WTC11 (cell line): Measurements from ENCODE around the gene ADD2. TPM values are rescaled to one million over a fixed set of nuclear protein-coding genes. Genes with fewer than 3 reads are reported as not detected.

Source experiments
- ATAC-seq: fragments of 200-7000 bp; cut with Tn5 transposase; 2 replicates; pipeline ENCODE4 v1.10.0; 2021; ENCODE audit warnings: mild to moderate bottlenecking, moderate library complexity
- CTCF ChIA-PET: fragments of 300-600 bp; sonication (Branson Sonifier 250); formaldehyde crosslinking; loops from one replicate; lab custom pipeline; 2021; ENCODE audit warnings: antibody characterized with exemption; lab: Charles Lee
- POLR2A ChIA-PET: fragments of 350-600 bp; sonication (Branson Sonifier 250); formaldehyde crosslinking; loops from one replicate; lab custom pipeline; 2021; ENCODE audit warnings: antibody characterized with exemption; lab: Charles Lee
- DNase-seq: peaks from one replicate; pipeline ENCODE4 v3.0.0; 2021; ENCODE audit warnings: low spot score
- H3K27ac Mint-ChIP-seq: 2 replicates; pipeline ENCODE4 v1.8.0; 2021; ENCODE audit warnings: mixed read lengths
- H3K27me3 Mint-ChIP-seq: 2 replicates; pipeline ENCODE4 v1.8.0; 2021; ENCODE audit warnings: low read depth, mild to moderate bottlenecking, moderate library complexity, mixed read lengths
- H3K36me3 Mint-ChIP-seq: 2 replicates; pipeline ENCODE4 v1.8.0; 2021; ENCODE audit warnings: mixed read lengths
- H3K4me1 Mint-ChIP-seq: 2 replicates; pipeline ENCODE4 v1.8.0; 2022; ENCODE audit warnings: mixed read lengths
- H3K4me3 Mint-ChIP-seq: 2 replicates; pipeline ENCODE4 v1.8.0; 2021; ENCODE audit warnings: mild to moderate bottlenecking, moderate library complexity, mixed read lengths
- H3K9me3 Mint-ChIP-seq: 2 replicates; pipeline ENCODE4 v1.8.0; 2021; ENCODE audit warnings: mixed read lengths
- ATF1 ChIP-seq: sonication (generic); formaldehyde crosslinking; IDR thresholded peaks from 2 replicates; pipeline ENCODE4 v1.8.1; 2023; ENCODE audit warnings: mild to moderate bottlenecking, moderate library complexity, missing genetic modification reagents
- CBFB ChIP-seq: sonication (generic); formaldehyde crosslinking; IDR thresholded peaks from 2 replicates; pipeline ENCODE4 v1.8.1; 2022; ENCODE audit warnings: mild to moderate bottlenecking, low read depth, missing genetic modification reagents
- E2F5 ChIP-seq: sonication (generic); formaldehyde crosslinking; IDR thresholded peaks from 2 replicates; pipeline ENCODE4 v1.8.1; 2022; ENCODE audit warnings: mild to moderate bottlenecking, moderate library complexity, missing genetic modification reagents
- ELF4 ChIP-seq: sonication (generic); formaldehyde crosslinking; IDR thresholded peaks from 2 replicates; pipeline ENCODE4 v1.8.1; 2022; ENCODE audit warnings: low read depth, mild to moderate bottlenecking, moderate library complexity, missing genetic modification reagents
- FOXJ3 ChIP-seq: sonication (generic); formaldehyde crosslinking; IDR thresholded peaks from 2 replicates; pipeline ENCODE4 v1.9.0; 2021; ENCODE audit warnings: missing genetic modification reagents, mild to moderate bottlenecking, borderline replicate concordance
- FOXK1 ChIP-seq: sonication (generic); formaldehyde crosslinking; IDR thresholded peaks from 2 replicates; pipeline ENCODE4 v1.8.0; 2022; ENCODE audit warnings: mild to moderate bottlenecking, moderate library complexity, missing genetic modification reagents
- FOXP1 ChIP-seq: sonication (generic); formaldehyde crosslinking; IDR thresholded peaks from 2 replicates; pipeline ENCODE4 v1.8.0; 2022; ENCODE audit warnings: missing genetic modification reagents, mild to moderate bottlenecking, moderate library complexity, borderline replicate concordance
- GTF2I ChIP-seq: fragments of 250-450 bp; sonication (Bioruptor Pico); conservative IDR thresholded peaks from 2 replicates; pipeline ENCODE4 v1.4.0; 2021; ENCODE audit warnings: mild to moderate bottlenecking
- MAX ChIP-seq: sonication (generic); formaldehyde crosslinking; IDR thresholded peaks from 2 replicates; pipeline ENCODE4 v1.8.0; 2022; ENCODE audit warnings: mild to moderate bottlenecking, missing genetic modification reagents
- NR2C2 ChIP-seq: sonication (generic); formaldehyde crosslinking; IDR thresholded peaks from 2 replicates; pipeline ENCODE4 v1.8.0; 2022; ENCODE audit warnings: mild to moderate bottlenecking, missing genetic modification reagents
- PRDM15 ChIP-seq: sonication (generic); formaldehyde crosslinking; IDR thresholded peaks from 2 replicates; pipeline ENCODE4 v1.8.0; 2022; ENCODE audit warnings: missing genetic modification reagents
- SP1 ChIP-seq: sonication (generic); formaldehyde crosslinking; conservative IDR thresholded peaks from 2 replicates; pipeline ENCODE4 v1.8.1; 2022; ENCODE audit warnings: missing genetic modification reagents
- ZNF317 ChIP-seq: sonication (generic); formaldehyde crosslinking; IDR thresholded peaks from 2 replicates; pipeline ENCODE4 v1.8.1; 2023; ENCODE audit warnings: low read depth, mild to moderate bottlenecking, moderate library complexity, missing genetic modification reagents, borderline replicate concordance
- ZNF423 ChIP-seq: fragments of 250-450 bp; sonication (Bioruptor Pico); IDR thresholded peaks from 2 replicates; pipeline ENCODE4 v2.1.2; 2022; ENCODE audit warnings: mild to moderate bottlenecking, moderate library complexity
- ZNF425 ChIP-seq: fragments of 250-450 bp; sonication (Bioruptor Pico); conservative IDR thresholded peaks from 2 replicates; pipeline ENCODE4 v1.9.0; 2021; ENCODE audit warnings: mild to moderate bottlenecking
- total RNA-seq: library from RNA; stranded (reverse); gene quantifications from 3 replicates; pipeline ENCODE4 v1.2.3, GENCODE V29; 2021
- TF ChIP-seq, protein P1 (sequence below): fragments of 250-450 bp; sonication (Bioruptor Pico); IDR thresholded peaks from 2 replicates; pipeline ENCODE4 v1.9.0; 2021; ENCODE audit warnings: mild to moderate bottlenecking, borderline replicate concordance
- TF ChIP-seq, protein P2 (sequence below): sonication (generic); formaldehyde crosslinking; IDR thresholded peaks from 2 replicates; pipeline ENCODE4 v1.8.1; 2023; ENCODE audit warnings: mild to moderate bottlenecking, missing genetic modification reagents

ADD2 gene
- total RNA-seq, 1 experiment from 2014 or later, result 196 TPM

GRCh38 chr2:70633508-70633907 is 134.5 kb downstream of the ADD2 start:
- peaks cover 14% of the 10 kb centered on the region for H3K27me3 Mint-ChIP-seq
- H3K4me3 Mint-ChIP-seq, result no peak overlapping the region
- POLR2A ChIA-PET, result no interaction called here
- H3K36me3 Mint-ChIP-seq, result peaks cover 23% of the 10 kb centered on the region
- peaks cover 44% of the 10 kb centered on the region for H3K9me3 Mint-ChIP-seq
- DNase-seq (no peak), ATAC-seq (no peak)
- H3K4me1 Mint-ChIP-seq, result peaks cover 26% of the 10 kb centered on the region
- H3K27ac Mint-ChIP-seq, result no peak overlapping the region
- no peak for TF ChIP-seq ELF4 (CRISPR knock-in tag)
- TF ChIP-seq ATF1 (CRISPR knock-in tag), result no peak
- TF ChIP-seq GTF2I, result no peak
- TF ChIP-seq PRDM15, result no peak
- no peak for TF ChIP-seq ZNF425
- CTCF ChIA-PET, result interaction anchor here (0.9 to 1.3 kb wide), 3 partner anchors 10 to 16 kb away, joined by 3 to 4 read pairs (median 3); no protein-coding TSS in a partner anchor

- Mint-ChIP-seq H3K27ac (no peak overlapping the region), H3K36me3 (peaks cover 23% of the 10 kb centered on the region), H3K27me3 (peaks cover 14% of the 10 kb centered on the region), H3K4me1 (peaks cover 26% of the 10 kb centered on the region), H3K9me3 (peaks cover 46% of the 10 kb centered on the region), H3K4me3 (no peak overlapping the region)
- no peak for ATAC-seq
- ChIA-PET POLR2A (no interaction called here), CTCF (interaction anchor here (0.9 to 1.3 kb wide), 2 partner anchors 10 to 15 kb away, joined by 3 to 4 read pairs; no protein-coding TSS in a partner anchor)
- DNase-seq, result no peak
- TF ChIP-seq, protein P1, sequence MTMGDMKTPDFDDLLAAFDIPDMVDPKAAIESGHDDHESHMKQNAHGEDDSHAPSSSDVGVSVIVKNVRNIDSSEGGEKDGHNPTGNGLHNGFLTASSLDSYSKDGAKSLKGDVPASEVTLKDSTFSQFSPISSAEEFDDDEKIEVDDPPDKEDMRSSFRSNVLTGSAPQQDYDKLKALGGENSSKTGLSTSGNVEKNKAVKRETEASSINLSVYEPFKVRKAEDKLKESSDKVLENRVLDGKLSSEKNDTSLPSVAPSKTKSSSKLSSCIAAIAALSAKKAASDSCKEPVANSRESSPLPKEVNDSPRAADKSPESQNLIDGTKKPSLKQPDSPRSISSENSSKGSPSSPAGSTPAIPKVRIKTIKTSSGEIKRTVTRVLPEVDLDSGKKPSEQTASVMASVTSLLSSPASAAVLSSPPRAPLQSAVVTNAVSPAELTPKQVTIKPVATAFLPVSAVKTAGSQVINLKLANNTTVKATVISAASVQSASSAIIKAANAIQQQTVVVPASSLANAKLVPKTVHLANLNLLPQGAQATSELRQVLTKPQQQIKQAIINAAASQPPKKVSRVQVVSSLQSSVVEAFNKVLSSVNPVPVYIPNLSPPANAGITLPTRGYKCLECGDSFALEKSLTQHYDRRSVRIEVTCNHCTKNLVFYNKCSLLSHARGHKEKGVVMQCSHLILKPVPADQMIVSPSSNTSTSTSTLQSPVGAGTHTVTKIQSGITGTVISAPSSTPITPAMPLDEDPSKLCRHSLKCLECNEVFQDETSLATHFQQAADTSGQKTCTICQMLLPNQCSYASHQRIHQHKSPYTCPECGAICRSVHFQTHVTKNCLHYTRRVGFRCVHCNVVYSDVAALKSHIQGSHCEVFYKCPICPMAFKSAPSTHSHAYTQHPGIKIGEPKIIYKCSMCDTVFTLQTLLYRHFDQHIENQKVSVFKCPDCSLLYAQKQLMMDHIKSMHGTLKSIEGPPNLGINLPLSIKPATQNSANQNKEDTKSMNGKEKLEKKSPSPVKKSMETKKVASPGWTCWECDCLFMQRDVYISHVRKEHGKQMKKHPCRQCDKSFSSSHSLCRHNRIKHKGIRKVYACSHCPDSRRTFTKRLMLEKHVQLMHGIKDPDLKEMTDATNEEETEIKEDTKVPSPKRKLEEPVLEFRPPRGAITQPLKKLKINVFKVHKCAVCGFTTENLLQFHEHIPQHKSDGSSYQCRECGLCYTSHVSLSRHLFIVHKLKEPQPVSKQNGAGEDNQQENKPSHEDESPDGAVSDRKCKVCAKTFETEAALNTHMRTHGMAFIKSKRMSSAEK (CRISPR knock-in tag), result no peak
- TF ChIP-seq FOXK1 (CRISPR knock-in tag) (no peak), MAX (CRISPR knock-in tag) (no peak), CBFB (no peak), E2F5 (no peak), ZNF423 (CRISPR knock-in tag) (no peak), SP1 (CRISPR knock-in tag) (no peak), FOXJ3 (no peak), FOXP1 (CRISPR knock-in tag) (no peak), NR2C2 (no peak), ZNF317 (CRISPR knock-in tag) (no peak)
- TF ChIP-seq, protein P2, sequence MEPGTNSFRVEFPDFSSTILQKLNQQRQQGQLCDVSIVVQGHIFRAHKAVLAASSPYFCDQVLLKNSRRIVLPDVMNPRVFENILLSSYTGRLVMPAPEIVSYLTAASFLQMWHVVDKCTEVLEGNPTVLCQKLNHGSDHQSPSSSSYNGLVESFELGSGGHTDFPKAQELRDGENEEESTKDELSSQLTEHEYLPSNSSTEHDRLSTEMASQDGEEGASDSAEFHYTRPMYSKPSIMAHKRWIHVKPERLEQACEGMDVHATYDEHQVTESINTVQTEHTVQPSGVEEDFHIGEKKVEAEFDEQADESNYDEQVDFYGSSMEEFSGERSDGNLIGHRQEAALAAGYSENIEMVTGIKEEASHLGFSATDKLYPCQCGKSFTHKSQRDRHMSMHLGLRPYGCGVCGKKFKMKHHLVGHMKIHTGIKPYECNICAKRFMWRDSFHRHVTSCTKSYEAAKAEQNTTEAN (CRISPR knock-in tag), result no peak
Observed at GRCh38 chr2:70632966-70633365, 135.0 kb downstream of the ADD2 start.
